Stimulated activated CD4-positive, alpha-beta T cell treated with anti-CD3 and anti-CD28 coated beads, Interleukin-4, amount 100 ng/mL, for 24 hours (primary cell): ENCODE results near the gene SESTD1.
"Not testable (repeated sequence)": the region's sequence is repeated elsewhere in the genome, so short reads cannot be mapped to it uniquely, and the experiment has no call there.

Source experiments
- DNase-seq: peaks from one replicate; pipeline ENCODE4 v3.0.0-alpha.2; 2020

SESTD1 gene

GRCh38 chr2:179237209-179237946 is 27.3 kb downstream of the SESTD1 start:
- DNase-seq = no peak

GRCh38 chr2:179235463-179236108 is 29.0 kb downstream of the SESTD1 start:
- no peak for DNase-seq

GRCh38 chr2:179234658-179235240 is 29.9 kb downstream of the SESTD1 start:
- no peak for DNase-seq

GRCh38 chr2:179233626-179234430 is 30.8 kb downstream of the SESTD1 start:
- no peak for DNase-seq

GRCh38 chr2:179233083-179233490 is 31.5 kb downstream of the SESTD1 start:
- no peak for DNase-seq

GRCh38 chr2:179226961-179227259 is 37.7 kb downstream of the SESTD1 start:
- DNase-seq = no peak

- no peak for DNase-seq
Observed at GRCh38 chr2:179226203-179226960, 38.2 kb downstream of the SESTD1 start.

GRCh38 chr2:179224361-179224760 is 40.3 kb downstream of the SESTD1 start:
- no peak for DNase-seq

GRCh38 chr2:179222076-179222475 is 42.6 kb downstream of the SESTD1 start:
- no peak for DNase-seq

- peak; percentile 53 for DNase-seq
Observed at GRCh38 chr2:179218848-179219594, 45.6 kb downstream of the SESTD1 start.

GRCh38 chr2:179214671-179215070 is 50.0 kb downstream of the SESTD1 start:
- DNase-seq = not testable (repeated sequence)

- no peak for DNase-seq
Observed at GRCh38 chr2:179211355-179211754, 53.3 kb downstream of the SESTD1 start.

GRCh38 chr2:179208277-179208676 is 56.4 kb downstream of the SESTD1 start:
- not testable (repeated sequence) for DNase-seq

- DNase-seq = no peak
Observed at GRCh38 chr2:179207047-179207446, 57.6 kb downstream of the SESTD1 start.

GRCh38 chr2:179201869-179202268 is 62.8 kb downstream of the SESTD1 start:
- DNase-seq = no peak

GRCh38 chr2:179195926-179196590 is 68.6 kb downstream of the SESTD1 start:
- DNase-seq = not testable (repeated sequence)

GRCh38 chr2:179195141-179195540 is 69.5 kb downstream of the SESTD1 start:
- no peak for DNase-seq

GRCh38 chr2:179193759-179194394 is 70.8 kb downstream of the SESTD1 start:
- no peak for DNase-seq

- DNase-seq = no peak
Observed at GRCh38 chr2:179191110-179191509, 73.5 kb downstream of the SESTD1 start.

- no peak for DNase-seq
Observed at GRCh38 chr2:179186126-179186525, 78.5 kb downstream of the SESTD1 start.

- no peak for DNase-seq
Observed at GRCh38 chr2:179184610-179185009, 80.0 kb downstream of the SESTD1 start.
